ENCODE measurements around the gene OVAAL. TPM values are rescaled to one million over a fixed set of nuclear protein-coding genes. Genes with fewer than 3 reads are reported as not detected.

Gene OVAAL
- total and polyA plus RNA-seq, 10 of the 15 experiments (the other 5 are each of a cell fraction or from before 2014, with no cell fraction given): 0.04 to 0.33 (median 0.06) TPM; not detected in 7

GRCh38 chr1:180545991-180546390, 12.8 kb upstream of the OVAAL start (continued):
- TF ChIP-seq, protein P1, sequence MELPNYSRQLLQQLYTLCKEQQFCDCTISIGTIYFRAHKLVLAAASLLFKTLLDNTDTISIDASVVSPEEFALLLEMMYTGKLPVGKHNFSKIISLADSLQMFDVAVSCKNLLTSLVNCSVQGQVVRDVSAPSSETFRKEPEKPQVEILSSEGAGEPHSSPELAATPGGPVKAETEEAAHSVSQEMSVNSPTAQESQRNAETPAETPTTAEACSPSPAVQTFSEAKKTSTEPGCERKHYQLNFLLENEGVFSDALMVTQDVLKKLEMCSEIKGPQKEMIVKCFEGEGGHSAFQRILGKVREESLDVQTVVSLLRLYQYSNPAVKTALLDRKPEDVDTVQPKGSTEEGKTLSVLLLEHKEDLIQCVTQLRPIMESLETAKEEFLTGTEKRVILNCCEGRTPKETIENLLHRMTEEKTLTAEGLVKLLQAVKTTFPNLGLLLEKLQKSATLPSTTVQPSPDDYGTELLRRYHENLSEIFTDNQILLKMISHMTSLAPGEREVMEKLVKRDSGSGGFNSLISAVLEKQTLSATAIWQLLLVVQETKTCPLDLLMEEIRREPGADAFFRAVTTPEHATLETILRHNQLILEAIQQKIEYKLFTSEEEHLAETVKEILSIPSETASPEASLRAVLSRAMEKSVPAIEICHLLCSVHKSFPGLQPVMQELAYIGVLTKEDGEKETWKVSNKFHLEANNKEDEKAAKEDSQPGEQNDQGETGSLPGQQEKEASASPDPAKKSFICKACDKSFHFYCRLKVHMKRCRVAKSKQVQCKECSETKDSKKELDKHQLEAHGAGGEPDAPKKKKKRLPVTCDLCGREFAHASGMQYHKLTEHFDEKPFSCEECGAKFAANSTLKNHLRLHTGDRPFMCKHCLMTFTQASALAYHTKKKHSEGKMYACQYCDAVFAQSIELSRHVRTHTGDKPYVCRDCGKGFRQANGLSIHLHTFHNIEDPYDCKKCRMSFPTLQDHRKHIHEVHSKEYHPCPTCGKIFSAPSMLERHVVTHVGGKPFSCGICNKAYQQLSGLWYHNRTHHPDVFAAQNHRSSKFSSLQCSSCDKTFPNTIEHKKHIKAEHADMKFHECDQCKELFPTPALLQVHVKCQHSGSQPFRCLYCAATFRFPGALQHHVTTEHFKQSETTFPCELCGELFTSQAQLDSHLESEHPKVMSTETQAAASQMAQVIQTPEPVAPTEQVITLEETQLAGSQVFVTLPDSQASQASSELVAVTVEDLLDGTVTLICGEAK (IDR thresholded peaks at IDR 0.05; ENCODE audit: borderline replicate concordance): no peak
- no peak for TF ChIP-seq PAX8 (IDR thresholded peaks at IDR 0.05)
- no peak for TF ChIP-seq FOXM1 (IDR thresholded peaks at IDR 0.05; ENCODE audit: low read depth, low read length)
- TF ChIP-seq CREB1 (IDR thresholded peaks at IDR 0.05; ENCODE audit: low read depth): no peak
- no peak for TF ChIP-seq IKZF2 (IDR thresholded peaks at IDR 0.05)
- TF ChIP-seq ZNF217 (IDR thresholded peaks at IDR 0.05): no peak
- TF ChIP-seq, protein P2, sequence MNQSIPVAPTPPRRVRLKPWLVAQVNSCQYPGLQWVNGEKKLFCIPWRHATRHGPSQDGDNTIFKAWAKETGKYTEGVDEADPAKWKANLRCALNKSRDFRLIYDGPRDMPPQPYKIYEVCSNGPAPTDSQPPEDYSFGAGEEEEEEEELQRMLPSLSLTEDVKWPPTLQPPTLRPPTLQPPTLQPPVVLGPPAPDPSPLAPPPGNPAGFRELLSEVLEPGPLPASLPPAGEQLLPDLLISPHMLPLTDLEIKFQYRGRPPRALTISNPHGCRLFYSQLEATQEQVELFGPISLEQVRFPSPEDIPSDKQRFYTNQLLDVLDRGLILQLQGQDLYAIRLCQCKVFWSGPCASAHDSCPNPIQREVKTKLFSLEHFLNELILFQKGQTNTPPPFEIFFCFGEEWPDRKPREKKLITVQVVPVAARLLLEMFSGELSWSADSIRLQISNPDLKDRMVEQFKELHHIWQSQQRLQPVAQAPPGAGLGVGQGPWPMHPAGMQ (IDR thresholded peaks at IDR 0.05; ENCODE audit: borderline replicate concordance): no peak
- TF ChIP-seq MEF2B (IDR thresholded peaks at IDR 0.05; ENCODE audit: partially characterized antibody, poor library complexity, severe bottlenecking): no peak
- TF ChIP-seq TARDBP (IDR thresholded peaks at IDR 0.05; ENCODE audit: borderline replicate concordance): no peak
- TF ChIP-seq NR2C1 (IDR thresholded peaks at IDR 0.05): no peak
